ENCODE measurements around the gene GUF1. TPM values are rescaled to one million over a fixed set of nuclear protein-coding genes. Genes with fewer than 3 reads are reported as not detected.

Gene GUF1, protein sequence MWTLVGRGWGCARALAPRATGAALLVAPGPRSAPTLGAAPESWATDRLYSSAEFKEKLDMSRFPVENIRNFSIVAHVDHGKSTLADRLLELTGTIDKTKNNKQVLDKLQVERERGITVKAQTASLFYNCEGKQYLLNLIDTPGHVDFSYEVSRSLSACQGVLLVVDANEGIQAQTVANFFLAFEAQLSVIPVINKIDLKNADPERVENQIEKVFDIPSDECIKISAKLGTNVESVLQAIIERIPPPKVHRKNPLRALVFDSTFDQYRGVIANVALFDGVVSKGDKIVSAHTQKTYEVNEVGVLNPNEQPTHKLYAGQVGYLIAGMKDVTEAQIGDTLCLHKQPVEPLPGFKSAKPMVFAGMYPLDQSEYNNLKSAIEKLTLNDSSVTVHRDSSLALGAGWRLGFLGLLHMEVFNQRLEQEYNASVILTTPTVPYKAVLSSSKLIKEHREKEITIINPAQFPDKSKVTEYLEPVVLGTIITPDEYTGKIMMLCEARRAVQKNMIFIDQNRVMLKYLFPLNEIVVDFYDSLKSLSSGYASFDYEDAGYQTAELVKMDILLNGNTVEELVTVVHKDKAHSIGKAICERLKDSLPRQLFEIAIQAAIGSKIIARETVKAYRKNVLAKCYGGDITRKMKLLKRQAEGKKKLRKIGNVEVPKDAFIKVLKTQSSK
- 21.3 and 25.1 TPM in 2 replicates for total RNA-seq (2012; rRNA removed)

DNA sequence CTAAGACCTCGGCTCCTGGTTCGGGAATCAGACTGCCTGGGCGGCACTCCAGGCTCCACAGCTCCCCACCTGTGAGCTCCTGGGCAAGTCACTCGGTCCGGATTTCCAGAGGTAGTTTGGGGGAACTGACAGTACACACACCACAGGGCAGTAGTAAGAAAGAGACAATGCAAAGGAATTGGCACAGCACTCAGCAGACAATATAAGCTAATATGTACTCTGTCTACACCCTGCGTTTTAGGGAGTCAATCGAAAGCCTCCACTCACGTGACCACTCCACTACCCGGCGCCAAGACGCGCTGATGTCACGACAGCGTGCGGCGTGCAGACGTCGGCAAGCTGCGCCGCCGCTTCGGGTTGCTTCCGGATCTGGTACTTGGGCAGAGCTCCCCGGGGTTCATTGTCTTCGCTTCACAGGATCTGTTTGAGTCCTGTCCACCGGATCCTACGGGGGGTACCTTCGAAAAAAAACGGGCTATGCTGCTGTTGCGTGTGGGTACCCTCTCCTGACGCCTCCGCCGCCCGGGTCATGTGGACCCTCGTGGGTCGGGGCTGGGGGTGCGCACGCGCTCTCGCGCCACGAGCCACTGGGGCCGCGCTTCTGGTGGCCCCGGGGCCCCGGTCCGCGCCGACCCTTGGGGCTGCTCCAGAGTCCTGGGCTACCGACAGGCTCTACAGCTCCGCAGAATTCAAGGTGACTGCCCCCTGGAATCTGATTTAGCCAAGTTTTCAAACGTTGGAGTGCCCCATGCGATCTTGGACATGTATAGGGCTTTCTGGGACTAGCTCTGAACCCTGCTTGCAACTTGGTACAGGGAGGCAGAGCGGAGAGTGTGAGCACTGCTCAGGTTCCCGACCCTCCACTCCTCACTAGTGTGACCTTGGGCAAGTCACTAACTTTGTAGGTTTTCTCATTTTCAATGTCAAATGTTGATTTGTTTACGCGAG, at the start of gene GUF1:
GUF1 (plus strand) TSS at position 327 of the 948 bp plus-strand sequence; CDS start at position 530, 203 bp downstream.
- H3K9me3 ChIP-seq (replicated peaks; ENCODE audit: low read length): no peaks in the 10 kb centered on the region
- peak within 1 kb of the TSS; percentile 97 for H3K9ac ChIP-seq (ENCODE audit: low read depth, low read length)
- peak within 1 kb of the TSS; percentile 98 for H3K4me3 ChIP-seq (ENCODE audit: low read length)
- H3K36me3 ChIP-seq (ENCODE audit: insufficient read depth, low read length): peaks cover 15% of the 10 kb centered on the region
- peaks cover 12% of the 10 kb centered on the region for H3K4me1 ChIP-seq (ENCODE audit: control insufficient read depth, insufficient read depth, low read length)
- peak within 1 kb of the TSS; percentile 92 for H3K4me2 ChIP-seq (ENCODE audit: low read length)
- no peaks in the 10 kb centered on the region for H3K27me3 ChIP-seq (ENCODE audit: control insufficient read depth, insufficient read depth, low read length)

DNA sequence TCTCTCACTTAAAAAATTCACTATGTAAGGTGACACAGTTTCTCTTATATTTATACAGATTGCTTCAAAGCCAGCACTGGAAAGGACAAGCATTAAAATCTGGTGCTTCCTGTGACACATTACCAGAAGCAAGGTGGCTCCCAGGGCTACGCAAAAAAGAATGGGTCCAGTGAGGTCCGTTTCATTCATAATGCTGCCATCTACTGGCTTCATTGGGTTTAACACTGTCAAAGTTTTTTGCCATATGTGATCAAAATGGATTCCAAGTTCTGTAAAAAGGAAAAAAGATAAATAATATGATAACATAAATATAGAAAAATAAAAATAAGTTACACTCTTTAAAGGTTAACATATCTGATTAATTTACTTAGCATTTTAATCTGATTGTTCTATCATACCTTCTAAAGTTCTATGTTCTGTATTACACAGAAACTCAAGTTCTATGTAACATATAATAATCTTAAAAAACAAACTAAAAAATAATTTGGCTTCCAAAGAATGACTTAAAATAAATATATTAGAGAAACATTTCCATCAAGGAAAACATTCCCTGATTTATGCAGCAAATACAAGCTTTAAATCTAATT, 48.8 kb upstream of the GUF1 start:
- Histone ChIP-seq H3K36me3 (ENCODE audit: insufficient read depth, low read length) (no peaks in the 10 kb centered on the region), H3K9me3 (replicated peaks; ENCODE audit: low read length) (no peaks in the 10 kb centered on the region), H3K27me3 (ENCODE audit: control insufficient read depth, insufficient read depth, low read length) (peaks cover 15% of the 10 kb centered on the region), H3K4me3 (ENCODE audit: low read length) (no peak overlapping the region), H3K4me1 (ENCODE audit: control insufficient read depth, insufficient read depth, low read length) (no peaks in the 10 kb centered on the region), H3K4me2 (ENCODE audit: low read length) (no peak overlapping the region), H3K9ac (ENCODE audit: low read depth, low read length) (no peak overlapping the region)

DNA sequence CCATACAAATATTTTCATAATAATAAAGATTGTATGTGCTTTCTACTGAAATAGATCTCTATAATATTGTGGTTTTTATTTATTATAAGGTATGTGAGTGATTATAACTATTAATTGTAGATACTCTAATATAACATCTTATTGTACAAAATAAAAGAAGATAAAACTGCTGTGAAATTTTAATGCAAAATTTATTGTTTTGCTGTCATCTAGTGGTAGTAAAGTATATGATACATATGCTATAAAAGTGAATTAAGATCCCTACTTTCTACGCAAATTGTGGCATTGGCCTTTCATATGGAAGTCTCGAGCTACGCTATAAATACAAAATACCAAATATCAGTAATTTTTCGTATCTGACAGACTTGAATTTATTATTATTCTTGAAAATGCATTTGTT, 46.1 kb upstream of the GUF1 start:
- Histone ChIP-seq H3K4me2 (ENCODE audit: low read length) (no peak overlapping the region), H3K4me1 (ENCODE audit: control insufficient read depth, insufficient read depth, low read length) (no peaks in the 10 kb centered on the region), H3K9ac (ENCODE audit: low read depth, low read length) (no peak overlapping the region), H3K27me3 (ENCODE audit: control insufficient read depth, insufficient read depth, low read length) (peaks cover 15% of the 10 kb centered on the region), H3K36me3 (ENCODE audit: insufficient read depth, low read length) (no peaks in the 10 kb centered on the region), H3K4me3 (ENCODE audit: low read length) (no peak overlapping the region), H3K9me3 (replicated peaks; ENCODE audit: low read length) (no peaks in the 10 kb centered on the region)

DNA sequence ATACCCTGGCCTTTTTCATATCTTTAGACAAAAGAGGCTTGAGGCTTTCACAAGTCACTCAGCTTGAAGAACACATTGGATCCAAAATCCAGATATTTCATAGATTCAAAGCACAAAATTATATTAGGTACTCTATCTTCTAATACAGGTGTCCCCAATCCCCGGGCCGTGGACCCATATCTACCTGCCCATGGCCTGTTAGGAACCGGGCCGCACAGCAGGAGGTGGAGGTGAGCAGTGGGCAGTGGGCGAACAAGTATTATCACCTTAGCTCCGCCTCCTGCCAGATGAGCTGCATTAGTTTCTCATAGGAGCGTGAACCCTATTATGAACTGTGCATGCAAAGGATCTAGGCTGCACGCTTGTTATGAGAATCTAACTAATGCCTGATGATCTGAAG, 45.5 kb upstream of the GUF1 start:
- Histone ChIP-seq H3K27me3 (ENCODE audit: control insufficient read depth, insufficient read depth, low read length) (peaks cover 15% of the 10 kb centered on the region), H3K4me2 (ENCODE audit: low read length) (no peak overlapping the region), H3K4me1 (ENCODE audit: control insufficient read depth, insufficient read depth, low read length) (no peaks in the 10 kb centered on the region), H3K9ac (ENCODE audit: low read depth, low read length) (no peak overlapping the region), H3K4me3 (ENCODE audit: low read length) (no peak overlapping the region), H3K9me3 (replicated peaks; ENCODE audit: low read length) (no peaks in the 10 kb centered on the region), H3K36me3 (ENCODE audit: insufficient read depth, low read length) (no peaks in the 10 kb centered on the region)

DNA sequence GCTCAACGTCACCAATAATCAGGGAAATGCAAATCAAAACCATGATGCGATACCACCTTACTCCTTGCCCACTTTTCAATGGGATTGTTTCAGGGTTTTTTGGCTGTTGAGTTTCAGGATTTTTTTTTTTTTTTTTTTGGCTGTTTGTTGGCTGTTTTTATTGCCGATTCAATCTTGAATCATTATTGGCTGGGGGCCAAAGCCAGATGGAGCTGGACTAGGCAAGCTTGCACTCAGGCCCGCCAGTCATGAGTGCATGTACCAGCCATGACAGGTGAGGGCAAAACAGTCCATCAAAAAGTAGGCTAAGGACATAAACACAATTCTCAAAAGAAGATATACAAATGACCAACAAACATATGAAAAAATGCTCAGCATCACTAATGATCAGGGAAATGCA, 40.1 kb upstream of the GUF1 start:
- no peaks in the 10 kb centered on the region for H3K36me3 ChIP-seq (ENCODE audit: insufficient read depth, low read length)
- no peak overlapping the region for H3K9ac ChIP-seq (ENCODE audit: low read depth, low read length)
- H3K4me2 ChIP-seq (ENCODE audit: low read length): no peak overlapping the region
- no peaks in the 10 kb centered on the region for H3K9me3 ChIP-seq (replicated peaks; ENCODE audit: low read length)
- H3K4me1 ChIP-seq (ENCODE audit: control insufficient read depth, insufficient read depth, low read length): no peaks in the 10 kb centered on the region
- peaks cover 3% of the 10 kb centered on the region for H3K27me3 ChIP-seq (ENCODE audit: control insufficient read depth, insufficient read depth, low read length)
- H3K4me3 ChIP-seq (ENCODE audit: low read length): no peak overlapping the region

DNA sequence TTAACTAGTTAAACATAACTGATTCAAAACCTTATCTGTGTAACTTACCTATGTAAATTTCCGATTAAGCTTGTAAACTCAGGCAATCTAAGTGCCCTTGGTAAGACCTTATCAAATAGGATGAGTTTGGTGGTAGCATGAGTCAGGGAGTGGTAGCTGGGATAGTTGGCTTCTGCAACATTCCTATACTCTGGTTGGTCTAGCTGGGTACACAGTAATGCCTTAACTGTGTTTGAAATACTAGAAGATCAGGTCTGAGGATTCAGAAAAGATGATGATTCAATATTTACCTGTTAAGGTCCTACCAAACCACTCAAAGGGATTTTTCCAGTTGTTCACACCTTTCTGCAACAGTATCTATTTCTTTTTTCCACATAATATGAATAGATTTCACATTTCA, 32.1 kb upstream of the GUF1 start:
- Histone ChIP-seq H3K27me3 (ENCODE audit: control insufficient read depth, insufficient read depth, low read length) (no peaks in the 10 kb centered on the region), H3K4me3 (ENCODE audit: low read length) (no peak overlapping the region), H3K36me3 (ENCODE audit: insufficient read depth, low read length) (no peaks in the 10 kb centered on the region), H3K9ac (ENCODE audit: low read depth, low read length) (no peak overlapping the region), H3K9me3 (replicated peaks; ENCODE audit: low read length) (no peaks in the 10 kb centered on the region), H3K4me2 (ENCODE audit: low read length) (no peak overlapping the region), H3K4me1 (ENCODE audit: control insufficient read depth, insufficient read depth, low read length) (no peaks in the 10 kb centered on the region)

DNA sequence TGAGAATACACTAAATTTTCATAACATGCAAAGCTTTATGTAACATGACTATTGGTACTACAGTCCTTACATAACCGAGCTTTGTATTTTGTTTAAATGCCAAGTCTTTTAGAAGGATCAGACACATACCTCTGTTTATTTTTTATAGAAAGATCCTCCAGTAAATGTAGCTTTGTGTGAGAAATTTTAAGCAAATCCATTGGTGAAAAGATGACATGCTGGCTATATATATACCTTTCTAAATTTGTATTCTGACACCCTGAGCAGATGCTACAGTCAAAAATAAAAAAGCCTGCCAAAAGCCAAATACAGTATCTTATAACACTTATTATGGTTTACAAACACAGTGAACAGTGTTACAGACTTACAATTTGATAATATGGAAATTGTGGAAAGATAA, 26.8 kb upstream of the GUF1 start, which contains the start of gene YIPF7:
YIPF7 (minus strand) TSS at position 201 of the 400 bp plus-strand sequence. CDS start 1,525 bp downstream, outside the sequence.
- Histone ChIP-seq H3K36me3 (ENCODE audit: insufficient read depth, low read length) (no peaks in the 10 kb centered on the region), H3K27me3 (ENCODE audit: control insufficient read depth, insufficient read depth, low read length) (no peaks in the 10 kb centered on the region), H3K4me1 (ENCODE audit: control insufficient read depth, insufficient read depth, low read length) (no peaks in the 10 kb centered on the region), H3K4me2 (ENCODE audit: low read length) (no peak within 1 kb of the TSS), H3K4me3 (ENCODE audit: low read length) (no peak within 1 kb of the TSS), H3K9ac (ENCODE audit: low read depth, low read length) (no peak within 1 kb of the TSS), H3K9me3 (replicated peaks; ENCODE audit: low read length) (no peaks in the 10 kb centered on the region)

DNA sequence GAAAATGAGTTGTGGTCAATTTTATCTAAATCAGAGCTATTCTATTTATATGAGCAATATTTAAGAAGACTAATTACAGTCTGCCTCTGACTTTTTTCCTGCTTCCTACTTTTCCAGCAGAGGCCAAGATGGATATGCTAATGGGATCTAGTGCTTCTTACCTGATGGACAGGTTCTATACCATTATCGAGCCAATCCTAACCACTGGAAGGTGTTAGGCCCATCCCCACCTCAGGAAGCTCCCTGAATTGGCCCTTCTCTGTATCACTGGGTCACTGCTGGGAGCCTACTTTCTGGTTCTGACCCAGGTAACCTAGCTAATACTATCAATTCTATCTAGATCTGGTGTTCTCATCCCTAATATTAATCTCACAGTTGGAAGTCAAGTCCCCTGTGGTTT, 26.2 kb upstream of the GUF1 start:
- Histone ChIP-seq H3K4me2 (ENCODE audit: low read length) (no peak overlapping the region), H3K4me3 (ENCODE audit: low read length) (no peak overlapping the region), H3K36me3 (ENCODE audit: insufficient read depth, low read length) (no peaks in the 10 kb centered on the region), H3K4me1 (ENCODE audit: control insufficient read depth, insufficient read depth, low read length) (no peaks in the 10 kb centered on the region), H3K27me3 (ENCODE audit: control insufficient read depth, insufficient read depth, low read length) (no peaks in the 10 kb centered on the region), H3K9me3 (replicated peaks; ENCODE audit: low read length) (no peaks in the 10 kb centered on the region), H3K9ac (ENCODE audit: low read depth, low read length) (no peak overlapping the region)

DNA sequence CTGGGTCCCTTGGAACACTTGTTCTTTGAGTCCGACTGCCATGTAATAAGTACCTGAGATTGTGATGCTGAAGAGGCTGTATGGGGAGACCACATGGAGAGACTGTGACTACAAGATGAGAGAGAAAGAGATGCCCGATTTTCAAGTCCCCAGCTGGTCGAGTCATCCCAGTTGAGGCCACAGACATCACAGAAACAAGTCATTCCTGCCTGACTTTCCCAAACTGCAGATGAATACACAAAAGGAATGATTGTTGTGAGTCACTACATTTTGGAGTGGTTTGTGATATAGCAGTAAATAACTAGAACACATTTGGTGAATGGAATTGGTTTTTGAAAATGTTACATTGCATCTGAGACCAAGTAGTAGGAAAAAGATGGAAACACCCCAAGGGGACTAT, 17.8 kb upstream of the GUF1 start:
- H3K27me3 ChIP-seq (ENCODE audit: control insufficient read depth, insufficient read depth, low read length): no peaks in the 10 kb centered on the region
- H3K36me3 ChIP-seq (ENCODE audit: insufficient read depth, low read length): no peaks in the 10 kb centered on the region
- no peak overlapping the region for H3K9ac ChIP-seq (ENCODE audit: low read depth, low read length)
- no peaks in the 10 kb centered on the region for H3K4me1 ChIP-seq (ENCODE audit: control insufficient read depth, insufficient read depth, low read length)
- no peak overlapping the region for H3K4me3 ChIP-seq (ENCODE audit: low read length)
- no peak overlapping the region for H3K4me2 ChIP-seq (ENCODE audit: low read length)
- H3K9me3 ChIP-seq (replicated peaks; ENCODE audit: low read length): no peaks in the 10 kb centered on the region

DNA sequence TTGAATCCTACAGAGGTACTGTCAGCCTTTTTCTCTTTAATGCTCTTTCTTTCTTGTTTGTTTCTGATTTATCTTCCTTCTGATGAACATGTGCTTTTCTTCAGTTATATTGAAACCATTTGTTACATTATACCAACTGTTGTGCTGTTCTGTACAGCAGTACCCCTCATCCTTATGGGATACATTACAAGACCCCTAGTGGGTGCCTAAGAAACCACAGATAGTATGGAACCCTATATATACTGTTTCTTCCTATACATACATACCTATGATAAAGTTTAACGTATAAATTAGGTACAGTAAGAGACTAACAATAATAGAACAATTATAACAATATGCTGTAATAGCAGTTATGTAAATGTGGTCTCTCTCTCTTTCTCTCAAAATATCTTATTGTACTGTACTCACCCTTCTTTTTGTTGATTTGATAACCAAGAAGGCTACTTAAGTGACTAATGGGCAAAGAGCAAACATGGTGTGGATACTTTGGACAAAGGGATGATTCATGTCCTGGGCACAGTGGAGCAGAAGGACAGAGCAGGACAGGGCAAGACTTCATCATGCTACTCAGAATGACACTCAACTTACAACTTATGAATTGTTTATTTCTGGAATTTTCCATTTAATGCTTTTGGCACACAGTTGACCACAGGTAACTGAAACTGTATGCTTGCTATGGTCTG, 16.1 kb upstream of the GUF1 start:
- no peaks in the 10 kb centered on the region for H3K4me1 ChIP-seq (ENCODE audit: control insufficient read depth, insufficient read depth, low read length)
- no peak overlapping the region for H3K4me2 ChIP-seq (ENCODE audit: low read length)
- H3K4me3 ChIP-seq (ENCODE audit: low read length): no peak overlapping the region
- no peaks in the 10 kb centered on the region for H3K9me3 ChIP-seq (replicated peaks; ENCODE audit: low read length)
- H3K9ac ChIP-seq (ENCODE audit: low read depth, low read length): no peak overlapping the region
- H3K27me3 ChIP-seq (ENCODE audit: control insufficient read depth, insufficient read depth, low read length): no peaks in the 10 kb centered on the region
- no peaks in the 10 kb centered on the region for H3K36me3 ChIP-seq (ENCODE audit: insufficient read depth, low read length)
